Stimulated activated CD4-positive, alpha-beta T cell treated with anti-CD3 and anti-CD28 coated beads, Interleukin-15, amount 100 ng/mL, for 24 hours (primary cell): Measurements from ENCODE around the gene DGLUCY.
"Not testable (repeated sequence)": the region's sequence is repeated elsewhere in the genome, so short reads cannot be mapped to it uniquely, and the experiment has no call there.

Experiments
- DNase-seq: peaks from one replicate; pipeline ENCODE4 v3.0.0-alpha.2; 2020

DGLUCY gene

GRCh38 chr14:91215381-91215780, 101.5 kb downstream of the DGLUCY start:
- no peak for DNase-seq

DNA sequence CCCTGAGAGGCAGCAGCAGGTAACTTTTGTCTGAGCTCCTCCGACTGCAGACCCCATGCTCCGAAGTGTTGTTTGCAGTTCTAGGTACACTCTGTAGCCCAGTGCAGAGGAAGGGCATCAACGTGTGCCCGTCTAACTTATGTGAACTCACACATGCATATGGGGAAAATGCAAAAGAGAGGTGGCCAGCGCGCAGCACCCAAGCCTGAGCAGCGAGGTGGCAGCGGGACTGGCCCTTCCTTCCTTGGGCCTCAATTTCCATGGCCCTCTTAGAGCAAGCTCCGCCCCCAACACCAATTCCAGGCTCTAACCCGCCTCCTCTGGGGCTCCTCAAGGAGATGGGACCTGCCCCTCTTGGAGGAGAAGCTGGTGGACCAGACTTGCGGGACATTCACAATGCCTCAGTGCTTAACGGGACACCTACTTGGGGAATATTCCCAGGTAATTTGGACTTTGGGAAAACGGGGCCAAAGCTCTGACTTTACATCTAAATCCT, 102.9 kb downstream of the DGLUCY start:
- no peak for DNase-seq

DNA sequence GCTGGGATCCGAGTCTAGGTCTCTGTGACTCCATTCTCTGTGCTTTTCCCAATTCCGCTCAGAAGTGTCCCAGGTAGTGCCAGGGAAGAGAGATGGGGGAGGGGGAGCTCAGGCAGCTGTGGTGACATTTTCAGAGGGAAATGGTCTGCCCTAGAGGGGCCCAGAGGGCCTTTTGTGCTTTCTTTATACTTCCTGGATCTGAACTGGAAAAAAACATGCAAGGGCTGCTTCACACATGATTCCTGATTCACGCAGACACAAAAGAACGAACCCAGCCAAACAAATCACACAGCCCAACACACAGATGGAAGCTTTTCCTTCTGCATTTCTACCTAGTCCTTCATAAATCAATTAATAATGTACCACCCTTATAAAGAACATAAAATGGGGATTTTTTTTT, 104.1 kb downstream of the DGLUCY start:
- no peak for DNase-seq

- no peak for DNase-seq
These were observed 105.9 kb downstream of the DGLUCY start for GRCh38 chr14:91219517-91220389.

- no peak for DNase-seq
These were observed 106.7 kb downstream of the DGLUCY start for GRCh38 chr14:91220581-91221000.

DNA sequence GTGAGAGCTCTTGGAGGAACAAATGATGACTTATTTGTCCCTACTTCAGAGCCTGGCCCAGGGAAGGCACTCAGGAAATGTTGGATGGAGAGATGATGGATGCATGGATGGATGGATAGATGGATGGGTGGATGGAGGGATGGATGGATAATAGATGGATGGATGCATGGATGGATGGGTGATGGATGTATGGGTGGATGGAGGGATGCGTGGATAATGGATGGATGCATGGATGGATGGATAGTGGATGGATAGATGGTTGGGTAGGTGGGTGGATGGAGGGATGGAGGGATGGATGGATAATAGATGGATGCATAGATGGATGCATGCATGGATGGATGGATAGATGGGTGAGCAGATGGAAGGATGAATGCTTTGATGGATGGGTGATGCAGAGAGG, 107.4 kb downstream of the DGLUCY start:
- DNase-seq: no peak

DNA sequence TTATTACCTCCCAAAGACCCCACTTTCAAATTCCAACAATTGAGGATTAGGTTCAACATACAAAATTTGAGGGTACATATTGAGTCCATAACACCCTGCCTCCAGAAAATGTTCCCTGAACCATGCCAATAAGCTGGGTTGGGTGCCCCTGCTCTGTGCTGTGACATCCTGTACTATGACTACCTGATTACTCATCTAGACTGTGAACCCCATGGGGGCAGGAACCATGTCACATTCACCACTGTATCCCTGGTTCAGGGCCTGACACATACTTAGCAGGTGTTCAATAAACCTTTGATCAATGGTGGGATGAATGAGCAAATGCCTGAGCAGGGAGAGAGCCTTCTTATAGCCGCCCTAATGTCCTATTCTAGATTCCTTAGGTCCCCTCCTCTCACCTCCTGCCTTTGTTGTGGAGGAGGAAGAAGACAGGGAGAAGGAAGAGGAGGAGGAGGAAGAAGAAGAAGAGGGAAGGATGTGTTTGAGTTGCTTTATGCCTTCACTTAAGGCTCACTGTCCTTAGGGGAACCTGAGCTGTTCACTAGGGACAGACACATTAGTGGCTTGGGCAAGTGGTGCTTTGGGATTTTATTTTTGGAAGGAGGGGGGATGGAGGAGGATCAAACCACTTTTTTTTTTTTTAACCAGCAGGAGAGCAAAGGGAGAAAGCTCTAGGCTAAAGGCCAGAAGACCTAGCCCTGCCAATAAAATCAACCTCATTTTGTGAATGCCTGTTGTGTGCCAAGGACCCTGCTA, 109.3 kb downstream of the DGLUCY start:
- peak; percentile 64 for DNase-seq

DNA sequence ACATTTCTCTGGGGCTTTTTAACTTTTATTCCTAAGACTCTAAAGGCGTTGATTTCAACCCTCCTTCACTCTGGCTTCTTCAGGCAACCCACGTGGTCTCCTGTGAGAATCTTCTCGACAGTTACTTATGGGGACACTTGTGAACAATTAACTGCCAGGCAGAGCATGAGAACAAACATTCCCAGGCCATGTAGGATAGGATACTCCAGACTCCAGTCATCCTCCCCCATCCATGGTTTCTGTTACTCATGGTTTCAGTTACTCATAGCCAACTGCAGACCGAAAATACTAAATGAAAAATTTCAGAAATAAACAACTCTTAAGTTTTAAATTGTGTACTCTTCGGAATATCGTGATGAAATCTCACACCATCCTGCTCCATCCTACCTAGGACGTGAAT, 111.2 kb downstream of the DGLUCY start:
- no peak for DNase-seq

DNA sequence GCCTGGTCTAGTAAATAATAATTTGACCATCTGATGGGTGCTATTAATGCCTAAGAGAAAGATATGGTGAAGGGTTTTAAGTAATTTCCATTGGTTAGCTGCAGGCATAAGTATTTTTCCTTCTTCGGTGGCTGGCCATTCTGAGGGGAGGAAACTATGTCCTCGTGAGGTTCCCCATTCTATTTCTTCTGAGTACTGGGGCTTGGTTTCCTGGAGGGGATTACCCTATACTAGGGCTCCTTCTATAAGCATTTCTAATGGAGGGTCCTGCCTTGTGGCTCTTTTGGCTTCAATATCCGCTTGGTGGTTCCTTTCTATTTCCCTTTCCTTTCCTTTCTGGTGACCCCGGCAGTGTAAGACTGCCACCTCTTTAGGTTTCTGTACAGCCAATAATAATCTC, 112.5 kb downstream of the DGLUCY start:
- DNase-seq: not testable (repeated sequence)

GRCh38 chr14:91227183-91227628, 113.3 kb downstream of the DGLUCY start:
- DNase-seq: peak; percentile 53

DNA sequence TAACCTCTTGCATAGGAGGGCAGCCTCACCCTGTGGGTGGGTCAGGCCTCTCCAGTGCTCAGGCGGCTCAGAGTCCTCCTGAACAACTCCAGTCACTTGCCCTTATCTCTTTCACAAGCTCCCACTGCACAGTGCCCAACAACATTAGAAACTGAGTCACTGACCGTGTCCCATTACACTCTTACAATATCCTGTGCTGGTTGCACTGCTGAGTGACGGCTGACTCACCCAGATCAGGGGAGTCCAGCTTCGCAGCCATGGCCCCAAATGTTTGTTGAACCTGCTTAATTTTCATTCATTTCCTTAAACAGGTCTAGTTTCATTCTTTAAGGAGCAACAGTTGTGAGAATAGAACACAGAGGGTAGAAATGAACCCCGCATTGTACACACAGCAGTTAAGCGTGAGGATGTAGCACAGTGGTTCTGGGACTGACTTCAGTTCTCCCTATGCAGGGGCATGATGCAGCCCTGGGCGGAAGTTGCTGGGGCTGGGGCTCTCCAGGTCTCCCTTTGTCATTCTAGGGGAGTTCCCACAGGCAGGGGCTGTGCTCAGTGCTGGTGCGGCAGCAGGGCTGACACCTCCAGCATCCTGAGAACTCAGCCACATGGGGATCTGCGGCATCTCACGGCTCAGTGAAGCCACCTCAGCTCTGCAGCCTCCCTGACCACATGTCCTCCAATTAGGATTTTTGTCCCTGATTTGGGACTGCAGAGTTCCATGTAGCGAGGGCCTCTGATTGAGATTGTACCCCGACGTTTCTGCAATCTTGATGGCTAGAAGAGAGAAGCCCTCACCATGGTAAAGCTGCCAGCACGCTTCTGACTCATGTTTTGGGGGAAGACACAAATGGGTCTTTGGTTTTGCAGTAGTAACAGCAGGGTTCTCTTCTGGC, 114.5 kb downstream of the DGLUCY start:
- DNase-seq: peak; percentile 92

- no peak for DNase-seq
These were observed 115.1 kb downstream of the DGLUCY start for GRCh38 chr14:91229005-91229382.

DNA sequence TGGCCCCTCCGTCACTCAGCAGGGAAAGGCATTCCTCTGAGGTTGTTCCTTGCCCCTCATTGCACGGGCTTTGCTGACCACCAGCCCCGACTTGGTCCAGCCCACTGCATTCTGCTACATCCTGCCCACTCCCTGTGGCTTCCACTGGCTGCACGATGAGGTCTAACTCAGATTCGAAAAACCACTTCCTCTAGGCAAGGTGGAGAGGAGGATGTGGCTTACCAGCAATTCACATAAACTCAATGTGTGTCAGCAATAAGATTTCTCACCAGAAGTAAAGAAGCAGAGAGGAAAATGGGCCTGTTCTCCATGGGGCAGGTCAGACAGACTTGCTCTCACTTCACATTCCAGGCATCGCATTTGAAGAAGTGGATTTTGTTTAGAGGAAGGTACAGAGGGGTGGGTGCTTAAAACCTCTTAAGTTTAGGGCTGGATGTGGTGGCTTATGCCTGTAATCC, 115.9 kb downstream of the DGLUCY start:
- DNase-seq: peak; percentile 75

DNA sequence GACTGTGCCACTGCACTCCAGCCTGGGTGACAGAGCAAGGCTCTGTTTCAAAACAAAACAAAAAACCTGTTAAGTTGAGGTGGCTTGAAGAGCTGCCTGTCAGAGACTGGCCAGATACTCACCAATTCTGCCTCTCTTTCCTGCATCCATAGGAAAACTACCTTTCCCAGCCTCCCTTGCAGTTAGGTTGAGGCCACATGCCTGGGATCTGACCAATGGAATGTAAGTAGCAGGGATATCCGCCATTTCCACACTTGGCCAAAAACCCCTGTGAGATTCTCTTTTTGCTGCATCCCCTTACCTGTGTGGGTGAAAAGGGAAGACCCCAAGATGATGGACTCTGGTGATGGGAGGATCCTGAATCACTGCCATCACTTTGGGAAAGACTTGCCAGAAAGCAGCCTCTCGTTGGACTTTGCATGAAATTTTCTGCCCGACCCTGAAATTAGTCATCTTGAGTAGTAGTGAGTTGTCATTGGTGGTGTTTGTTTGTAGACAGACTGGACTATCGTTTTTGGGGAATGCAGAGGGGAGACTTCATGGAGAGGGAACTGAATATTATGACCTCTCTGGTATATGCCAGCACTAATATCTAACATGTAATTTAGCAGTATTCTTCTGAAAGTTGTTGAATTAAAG, 116.6 kb downstream of the DGLUCY start:
- no peak for DNase-seq

DNA sequence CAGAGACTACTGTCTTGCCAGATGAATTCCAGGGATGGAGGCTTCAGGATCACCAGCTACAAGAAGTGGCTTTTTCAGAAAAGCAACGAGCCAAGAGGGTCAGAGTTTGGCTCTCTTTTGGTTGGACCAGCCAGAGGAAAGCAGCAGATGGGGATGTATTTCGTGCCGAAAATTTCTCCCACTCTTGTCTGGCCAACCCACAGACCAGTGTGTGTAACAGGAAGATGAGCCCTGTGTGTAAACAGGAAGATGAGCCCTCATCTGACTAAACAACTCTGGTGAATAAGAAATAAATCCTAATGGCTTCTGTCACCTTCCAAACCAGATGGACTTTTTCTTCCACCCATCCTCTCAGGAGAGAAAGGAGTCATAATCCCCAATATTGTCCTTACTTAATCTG, 117.6 kb downstream of the DGLUCY start:
- DNase-seq: no peak

- no peak for DNase-seq
These were observed 118.2 kb downstream of the DGLUCY start for GRCh38 chr14:91232052-91232451.

DNA sequence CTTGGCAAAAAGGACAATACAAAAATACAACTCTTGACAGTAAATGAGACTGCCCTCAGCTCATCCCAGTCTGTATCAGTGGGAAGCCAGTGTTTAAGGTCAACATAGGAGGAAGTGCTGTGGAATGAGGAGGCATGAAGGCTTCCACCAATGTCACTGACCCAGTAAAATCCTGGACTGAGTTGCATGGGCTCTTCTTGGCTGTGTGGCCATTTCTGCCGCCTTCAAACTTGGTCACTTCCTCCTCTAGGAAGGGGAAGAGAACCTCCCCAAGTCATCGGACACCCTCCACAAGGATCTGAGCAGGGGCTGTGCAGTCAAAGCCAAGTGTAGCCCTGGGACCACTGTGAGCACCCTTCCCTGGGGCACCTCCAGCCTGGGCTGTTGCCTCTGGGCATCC, 118.7 kb downstream of the DGLUCY start:
- DNase-seq: no peak

- no peak for DNase-seq
These were observed 120.3 kb downstream of the DGLUCY start for GRCh38 chr14:91233936-91234790.

DNA sequence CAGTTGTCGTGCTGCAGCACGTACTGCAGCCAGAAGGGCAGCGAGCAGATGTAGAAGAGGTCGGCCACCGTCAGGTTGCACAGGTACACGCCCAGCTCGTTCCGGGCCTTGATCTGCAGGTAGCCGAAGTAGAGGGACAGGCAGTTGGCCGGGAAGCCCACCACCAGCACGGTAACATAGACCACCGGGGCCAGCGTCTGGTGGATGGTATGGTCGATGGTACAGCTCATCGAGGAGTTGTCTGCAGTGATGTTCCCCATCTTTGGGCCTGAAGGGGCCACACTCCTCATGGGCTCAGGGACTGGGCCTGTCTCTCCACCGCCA, 120.9 kb downstream of the DGLUCY start:
- no peak for DNase-seq

DNA sequence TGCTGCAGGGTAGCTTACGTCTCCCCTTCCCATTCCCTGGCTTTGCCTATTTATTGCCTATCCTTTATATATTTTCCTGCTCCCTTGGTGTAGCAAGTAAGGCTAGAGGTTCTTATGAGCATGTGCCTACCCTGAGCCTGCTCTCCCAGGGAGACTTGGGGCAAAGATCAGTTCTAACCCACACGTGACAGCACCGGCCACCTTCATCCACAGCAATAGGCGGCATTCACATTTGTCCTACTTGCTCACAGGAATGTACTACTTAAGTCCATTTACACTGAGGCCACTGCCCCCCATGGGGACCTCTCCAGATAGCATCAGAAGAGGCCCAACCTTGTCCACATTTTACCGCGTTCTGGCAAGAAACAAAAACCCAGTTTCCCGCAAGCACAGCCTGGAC, 122.0 kb downstream of the DGLUCY start:
- DNase-seq: no peak

GRCh38 chr14:91237219-91237618, 123.3 kb downstream of the DGLUCY start:
- no peak for DNase-seq
